Measurements from ENCODE around the gene GSX1.
A peak's percentile ranks its signal among the peaks of the same experiment; 100 is the strongest.
"Not testable (repeated sequence)": the region's sequence is repeated elsewhere in the genome, so short reads cannot be mapped to it uniquely, and the experiment has no call there.

GSX1 gene

GRCh38 chr13:27794921-27795717, 2.8 kb downstream of the GSX1 start:
- peak; percentile 16 for DNase-seq

- DNase-seq = no peak
These were observed 3.4 kb downstream of the GSX1 start for GRCh38 chr13:27795718-27796019.

GRCh38 chr13:27796544-27797227, 4.4 kb downstream of the GSX1 start:
- no peak for DNase-seq

GRCh38 chr13:27797228-27797624, 4.9 kb downstream of the GSX1 start:
- DNase-seq = peak; percentile 76

GRCh38 chr13:27806744-27807387, 14.6 kb downstream of the GSX1 start:
- no peak for DNase-seq

GRCh38 chr13:27808851-27809550, 16.7 kb downstream of the GSX1 start:
- DNase-seq = no peak

- no peak for DNase-seq
These were observed 17.7 kb downstream of the GSX1 start for GRCh38 chr13:27810009-27810408.

GRCh38 chr13:27810461-27810860, 18.2 kb downstream of the GSX1 start:
- DNase-seq = no peak

GRCh38 chr13:27813826-27814225, 21.5 kb downstream of the GSX1 start:
- DNase-seq = no peak

- DNase-seq = not testable (repeated sequence)
These were observed 25.5 kb downstream of the GSX1 start for GRCh38 chr13:27817832-27818231.

GRCh38 chr13:27820524-27821482, 28.5 kb downstream of the GSX1 start:
- no peak for DNase-seq

- no peak for DNase-seq
These were observed 29.3 kb downstream of the GSX1 start for GRCh38 chr13:27821566-27821965.

GRCh38 chr13:27822258-27822872, 30.1 kb downstream of the GSX1 start:
- no peak for DNase-seq

GRCh38 chr13:27822873-27823311, 30.6 kb downstream of the GSX1 start:
- peak; percentile 33 for DNase-seq

- no peak for DNase-seq
These were observed 31.8 kb downstream of the GSX1 start for GRCh38 chr13:27824121-27824520.

- peak; percentile 6 for DNase-seq
These were observed 32.8 kb downstream of the GSX1 start for GRCh38 chr13:27825072-27825471.

- peak; percentile 95 for DNase-seq
These were observed 34.4 kb downstream of the GSX1 start for GRCh38 chr13:27826379-27827353.

GRCh38 chr13:27827646-27828045, 35.4 kb downstream of the GSX1 start:
- no peak for DNase-seq

- DNase-seq = peak; percentile 78
These were observed 37.7 kb downstream of the GSX1 start for GRCh38 chr13:27830010-27830409.

GRCh38 chr13:27833206-27833605, 40.9 kb downstream of the GSX1 start:
- DNase-seq = no peak

Measured in eye (tissue), 1 donor.